HepG2 (cell line): ENCODE measurements around the gene GANC. TPM values are rescaled to one million over a fixed set of nuclear protein-coding genes. Genes with fewer than 3 reads are reported as not detected.

Experiments
- ATAC-seq: fragments of 200-7000 bp; cut with Tn5 transposase; 3 replicates; pipeline ENCODE4 v1.9.1; 2020; ENCODE audit warnings: mild to moderate bottlenecking, moderate library complexity
- BruUV-seq: library from RNA; stranded (reverse); fragments of 400-500 nt; replicated peaks from 2 replicates; lab custom pipeline; 2021; lab: Mats Ljungman, UMichigan
- CTCF ChIA-PET: fragments of 300-600 bp; formaldehyde crosslinking; extraction: SDS; loops from one replicate; lab custom pipeline; 2021; ENCODE audit warnings: low total read pairs, inconsistent platforms, low intra/inter-chr PET ratio; lab: Yijun Ruan, JAX
- POLR2A ChIA-PET: fragments of 350-600 bp; sonication (Branson Sonifier 250); formaldehyde crosslinking; loops from one replicate; lab custom pipeline; 2020; ENCODE audit warnings: antibody characterized with exemption, inconsistent platforms; lab: Yijun Ruan, JAX
- DNase-seq: peaks from one replicate; pipeline ENCODE4 v3.0.0-alpha.2; 2015; ENCODE audit warnings: low spot score
- FAIRE-seq: peaks from 3 replicates; lab custom pipeline; 2011; peaks lifted over from hg19 to GRCh38; lab: Jason Lieb, UNC
- H2AFZ ChIP-seq: one replicate; pipeline ENCODE4 v1.6.1; 2011; ENCODE audit warnings: low read length, inconsistent platforms
- H3K27ac ChIP-seq: fragments of 300-600 bp; 3 replicates; pipeline ENCODE4 v1.8.0; 2011; ENCODE audit warnings: mixed run types, mild to moderate bottlenecking, mixed read lengths, low read length, inconsistent platforms; ENCODE audit not compliant: insufficient read depth; ENCODE audit errors: extremely low read length
- H3K27me3 ChIP-seq, 2 experiments: fragments of 200-600 bp in 1 of 2; 2 replicates in 1 of 2; 3 replicates in 1 of 2; pipeline versions ENCODE4 v1.6.0 to v1.8.0; 2011; ENCODE audit warnings: low read length in 2 of 2, mild to moderate bottlenecking in 2 of 2, moderate library complexity in 2 of 2, inconsistent platforms in 1 of 2; ENCODE audit not compliant: insufficient read depth in 2 of 2, control insufficient read depth in 1 of 2
- H3K36me3 ChIP-seq, 2 experiments: fragments of 200-600 bp in 1 of 2; replicated peaks in 1 of 2; 2 replicates in 1 of 2; 3 replicates in 1 of 2; pipeline versions ENCODE4 v1.5.1 to v1.8.0; 2011; ENCODE audit warnings: low read length in 2 of 2, inconsistent platforms in 1 of 2; ENCODE audit not compliant: insufficient read depth in 2 of 2, control insufficient read depth in 1 of 2
- H3K4me1 ChIP-seq: 2 replicates; pipeline ENCODE4 v1.5.1; 2012; ENCODE audit warnings: low read length, inconsistent platforms; ENCODE audit not compliant: insufficient read depth
- H3K4me2 ChIP-seq: 2 replicates; pipeline ENCODE4 v1.6.0; 2011; ENCODE audit warnings: low read depth, low read length, inconsistent platforms
- H3K4me3 ChIP-seq, 3 experiments: fragments of 200-600 bp in 1 of 3; sonication (generic), shearing (Covaris generic) in 1 of 3; replicated peaks in 1 of 3; 2 replicates each; pipeline ENCODE4 v1.5.1; 2011 to 2016; ENCODE audit warnings: low read length in 3 of 3, inconsistent platforms in 2 of 3, low read depth in 2 of 3, mild to moderate bottlenecking in 2 of 3, control low read depth in 1 of 3, mixed read lengths in 1 of 3; ENCODE audit not compliant: insufficient read depth in 1 of 3
- H3K79me2 ChIP-seq: one replicate; pipeline ENCODE4 v1.6.1; 2011; ENCODE audit warnings: low read length, inconsistent platforms; ENCODE audit not compliant: insufficient read depth
- H3K9ac ChIP-seq: 2 replicates; pipeline ENCODE4 v1.6.0; 2011; ENCODE audit warnings: mild to moderate bottlenecking, low read depth, low read length, inconsistent platforms; ENCODE audit not compliant: insufficient read depth
- H3K9me3 ChIP-seq: 2 replicates; pipeline ENCODE4 v1.5.1; 2012; ENCODE audit warnings: mild to moderate bottlenecking, low read length
- H4K20me1 ChIP-seq: 2 replicates; pipeline ENCODE4 v1.6.0; 2011; ENCODE audit warnings: inconsistent platforms, mild to moderate bottlenecking, low read length, moderate library complexity; ENCODE audit not compliant: insufficient read depth
- FOXC1 ChIP-seq: sonication (generic); formaldehyde crosslinking; IDR thresholded peaks from 2 replicates; pipeline ENCODE4 v1.8.0; 2022; ENCODE audit warnings: mild to moderate bottlenecking, missing genetic modification reagents, borderline replicate concordance
- KLF15 ChIP-seq: sonication (generic); formaldehyde crosslinking; IDR thresholded peaks from 2 replicates; pipeline ENCODE4 v1.8.1; 2023; ENCODE audit warnings: borderline replicate concordance, mild to moderate bottlenecking, inconsistent platforms, missing genetic modification reagents, mixed read lengths
- MED1 ChIP-seq: sonication (generic); formaldehyde crosslinking; IDR thresholded peaks from 2 replicates; pipeline ENCODE4 v1.4.0; 2020; ENCODE audit warnings: missing genetic modification reagents
- RBFOX2 ChIP-seq: fragments of 200-400 bp; formaldehyde crosslinking; IDR thresholded peaks from 2 replicates; pipeline ENCODE4 v1.6.1; 2017; ENCODE audit warnings: low read depth, mild to moderate bottlenecking, low read length
- REL ChIP-seq: sonication (generic); formaldehyde crosslinking; conservative IDR thresholded peaks from 2 replicates; pipeline ENCODE4 v1.8.0; 2022; ENCODE audit warnings: mild to moderate bottlenecking, missing genetic modification reagents, moderate library complexity
- SNAPC2 ChIP-seq: sonication (generic); formaldehyde crosslinking; IDR thresholded peaks from 2 replicates; pipeline ENCODE4 v1.8.1; 2022; ENCODE audit warnings: mild to moderate bottlenecking, missing genetic modification reagents
- ZNF431 ChIP-seq: sonication (generic); formaldehyde crosslinking; IDR thresholded peaks from 2 replicates; pipeline ENCODE4 v1.9.0; 2022; ENCODE audit warnings: missing genetic modification reagents, low read depth, mild to moderate bottlenecking, borderline replicate concordance
- ZNF44 ChIP-seq: sonication (generic); formaldehyde crosslinking; IDR thresholded peaks from 2 replicates; pipeline ENCODE4 v1.5.1; 2020; ENCODE audit warnings: mild to moderate bottlenecking, missing genetic modification reagents
- ZNF546 ChIP-seq: sonication (generic); formaldehyde crosslinking; conservative IDR thresholded peaks from 2 replicates; pipeline ENCODE4 v1.8.1; 2023; ENCODE audit warnings: mild to moderate bottlenecking, missing genetic modification reagents
- ZNF567 ChIP-seq: sonication (generic); formaldehyde crosslinking; IDR thresholded peaks from 2 replicates; pipeline ENCODE4 v1.8.1; 2023; ENCODE audit warnings: mild to moderate bottlenecking, missing genetic modification reagents, borderline replicate concordance
- ZNF644 ChIP-seq: IDR thresholded peaks from 2 replicates; pipeline ENCODE4 v1.6.1; 2016; ENCODE audit warnings: low read depth
- ZSCAN29 ChIP-seq: sonication (generic); formaldehyde crosslinking; conservative IDR thresholded peaks from 2 replicates; pipeline ENCODE4 v1.4.0; 2020; ENCODE audit warnings: mild to moderate bottlenecking, missing genetic modification reagents
- WGBS: methylation state at CpG from one replicate; pipeline ENCODE4 v1.1.6; 2017; ENCODE audit warnings: low lambda C conversion rate; 5-methylcytosine and 5-hydroxymethylcytosine counted together
- in situ Hi-C: cut with HindIII; loops from 2 replicates; pipeline ENCODE4 v1.10.0; 2017; ENCODE audit warnings: low pct_unique_long_range_greater_than_20kb; ENCODE audit not compliant: extremely low pct_ligation_motif_present
- intact Hi-C: fragments of 100-400 bp; cut with micrococcal nuclease; formaldehyde crosslinking; loops from one replicate; pipeline ENCODE4 v1.10.0; 2022; ENCODE audit not compliant: unreplicated experiment
- polyA plus RNA-seq, 8 experiments: library from polyadenylated mRNA; depleted of rRNA in 3 of 8; stranded (reverse) in 7 of 8; unstranded in 1 of 8; fragments of >200 nt; fragmentation: Illumina TruSeq in 4 of 8; extraction: Trizol in 4 of 8; gene quantifications; 2 replicates each; pipeline versions ENCODE4 v1.2.1 to v1.2.3, GENCODE V29; 2011 to 2016; ENCODE audit warnings: low read depth in 4 of 8, missing spikeins in 1 of 8, mixed read lengths in 1 of 8; ENCODE audit not compliant: insufficient read depth in 1 of 8
- total RNA-seq, 5 experiments: library from RNA; depleted of rRNA; stranded (reverse); fragments of >200 nt; fragmentation: Illumina TruSeq; extraction: Trizol; gene quantifications; 2 replicates each; pipeline ENCODE4 v1.2.3, GENCODE V29; 2016; ENCODE audit warnings: low read depth in 1 of 5
- TF ChIP-seq, protein P1 (sequence below): sonication (generic); formaldehyde crosslinking; IDR thresholded peaks from 2 replicates; pipeline ENCODE4 v1.4.0; 2020; ENCODE audit warnings: missing genetic modification reagents
- TF ChIP-seq, protein P2 (sequence below): IDR thresholded peaks from 2 replicates; pipeline ENCODE4 v1.6.1; 2016; ENCODE audit warnings: control low read depth
- TF ChIP-seq, protein P3 (sequence below): sonication (generic); formaldehyde crosslinking; IDR thresholded peaks from 2 replicates; pipeline ENCODE4 v1.5.0; 2020; ENCODE audit warnings: mild to moderate bottlenecking, missing genetic modification reagents, borderline replicate concordance

GANC gene
- total and polyA plus RNA-seq, 2 of the 13 experiments (the other 11 are each of a cell fraction or from before 2014, with no cell fraction given): 17.0 to 21.0 TPM

DNA sequence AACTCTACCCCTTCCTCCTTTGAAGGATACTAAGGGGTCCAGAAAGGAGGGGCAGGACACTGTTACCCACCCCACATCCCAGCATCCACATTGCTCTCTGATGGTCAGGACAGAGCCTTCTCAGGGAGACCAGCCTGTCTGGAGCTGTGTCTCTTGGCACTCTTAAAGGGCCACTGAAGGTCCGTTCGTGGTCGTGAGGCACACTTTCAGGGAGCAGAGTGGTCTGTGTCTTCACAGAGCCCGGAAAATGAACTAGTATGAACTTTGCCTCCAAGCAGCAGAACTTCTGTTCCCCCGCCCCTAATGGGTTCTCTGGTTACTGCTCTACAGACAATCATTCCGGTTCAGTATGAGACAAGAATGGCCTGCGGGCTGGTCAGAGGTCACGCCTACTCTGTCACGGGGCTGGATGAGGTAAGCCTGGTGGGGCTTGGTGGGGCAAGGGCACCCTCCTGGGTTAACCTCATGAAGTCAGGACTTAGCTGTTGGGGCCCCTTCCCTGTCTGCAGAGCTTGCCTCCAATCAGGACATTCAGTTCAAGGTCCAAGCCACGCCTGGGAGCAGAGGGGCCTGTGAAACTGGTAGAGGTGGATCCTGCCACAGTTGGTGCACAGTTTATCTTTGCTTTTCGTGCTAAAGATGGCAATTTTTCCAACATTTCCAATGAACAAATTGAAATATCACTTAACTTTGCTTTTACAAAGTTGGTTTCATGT lies 119.5 kb downstream of the GANC start:
- peak; percentile 100 for FAIRE-seq
- peak; percentile 98 for DNase-seq
- ATAC-seq: peak; percentile 99
- Histone ChIP-seq H3K4me2 (peak overlapping the region; percentile 100), H3K9me3 (no peaks in the 10 kb centered on the region), H3K9ac (peak overlapping the region; percentile 98), H3K4me1 (peaks cover 59% of the 10 kb centered on the region), H3K27ac (peak overlapping the region; percentile 100), H3K27me3 (no peaks in the 10 kb centered on the region), H4K20me1 (no peaks in the 10 kb centered on the region), H3K4me3 (peak overlapping the region; percentile 48 to 74 (median 50); a peak in 5 of 6 replicates), H2AFZ (peak overlapping the region; percentile 20), H3K79me2 (no peaks in the 10 kb centered on the region), H3K36me3 (no peaks in the 10 kb centered on the region)
- in situ Hi-C loops (no loop called here), intact Hi-C loops (loop anchor here (1.0 kb wide), 1 partner anchor 326 kb away; no protein-coding TSS in a partner anchor)
- ChIA-PET CTCF (no interaction called here), POLR2A (interaction anchor here (0.6 to 2.8 kb wide), 25 partner anchors 10 to 405 kb away, joined by 3 to 28 read pairs (median 4); partner anchors contain the start of genes GANC, HAUS2, LRRC57 and SNAP23)
- no TSS peak for BruUV-seq
- 0% methylated on average over 4 of the region's 11 CpGs for WGBS
- no peak for TF ChIP-seq REL
- TF ChIP-seq SNAPC2 (CRISPR knock-in tag): 0 out of 2 replicates have a peak, but pooled peaks have one; percentile 73
- no peak for TF ChIP-seq KLF15 (CRISPR knock-in tag)
- peak; percentile 65; the same call in 1 of the 2 replicates for TF ChIP-seq FOXC1
- TF ChIP-seq MED1: peak; percentile 86
- peak; percentile 45; the same call in 1 of the 2 replicates for TF ChIP-seq ZNF567 (CRISPR knock-in tag)
- TF ChIP-seq ZSCAN29: peak; percentile 87
- TF ChIP-seq RBFOX2: peak; percentile 60
- no peak for TF ChIP-seq ZNF546 (CRISPR knock-in tag)
- TF ChIP-seq ZNF44 (CRISPR knock-in tag): 0 out of 2 replicates have a peak, but pooled peaks have one; percentile 85
- TF ChIP-seq ZNF431 (CRISPR knock-in tag): peak; percentile 70; the same call in 1 of the 2 replicates
- TF ChIP-seq, protein P1, sequence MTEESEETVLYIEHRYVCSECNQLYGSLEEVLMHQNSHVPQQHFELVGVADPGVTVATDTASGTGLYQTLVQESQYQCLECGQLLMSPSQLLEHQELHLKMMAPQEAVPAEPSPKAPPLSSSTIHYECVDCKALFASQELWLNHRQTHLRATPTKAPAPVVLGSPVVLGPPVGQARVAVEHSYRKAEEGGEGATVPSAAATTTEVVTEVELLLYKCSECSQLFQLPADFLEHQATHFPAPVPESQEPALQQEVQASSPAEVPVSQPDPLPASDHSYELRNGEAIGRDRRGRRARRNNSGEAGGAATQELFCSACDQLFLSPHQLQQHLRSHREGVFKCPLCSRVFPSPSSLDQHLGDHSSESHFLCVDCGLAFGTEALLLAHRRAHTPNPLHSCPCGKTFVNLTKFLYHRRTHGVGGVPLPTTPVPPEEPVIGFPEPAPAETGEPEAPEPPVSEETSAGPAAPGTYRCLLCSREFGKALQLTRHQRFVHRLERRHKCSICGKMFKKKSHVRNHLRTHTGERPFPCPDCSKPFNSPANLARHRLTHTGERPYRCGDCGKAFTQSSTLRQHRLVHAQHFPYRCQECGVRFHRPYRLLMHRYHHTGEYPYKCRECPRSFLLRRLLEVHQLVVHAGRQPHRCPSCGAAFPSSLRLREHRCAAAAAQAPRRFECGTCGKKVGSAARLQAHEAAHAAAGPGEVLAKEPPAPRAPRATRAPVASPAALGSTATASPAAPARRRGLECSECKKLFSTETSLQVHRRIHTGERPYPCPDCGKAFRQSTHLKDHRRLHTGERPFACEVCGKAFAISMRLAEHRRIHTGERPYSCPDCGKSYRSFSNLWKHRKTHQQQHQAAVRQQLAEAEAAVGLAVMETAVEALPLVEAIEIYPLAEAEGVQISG (CRISPR knock-in tag): peak; percentile 82
- TF ChIP-seq, protein P2, sequence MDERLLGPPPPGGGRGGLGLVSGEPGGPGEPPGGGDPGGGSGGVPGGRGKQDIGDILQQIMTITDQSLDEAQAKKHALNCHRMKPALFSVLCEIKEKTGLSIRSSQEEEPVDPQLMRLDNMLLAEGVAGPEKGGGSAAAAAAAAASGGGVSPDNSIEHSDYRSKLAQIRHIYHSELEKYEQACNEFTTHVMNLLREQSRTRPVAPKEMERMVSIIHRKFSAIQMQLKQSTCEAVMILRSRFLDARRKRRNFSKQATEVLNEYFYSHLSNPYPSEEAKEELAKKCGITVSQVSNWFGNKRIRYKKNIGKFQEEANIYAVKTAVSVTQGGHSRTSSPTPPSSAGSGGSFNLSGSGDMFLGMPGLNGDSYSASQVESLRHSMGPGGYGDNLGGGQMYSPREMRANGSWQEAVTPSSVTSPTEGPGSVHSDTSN (CRISPR knock-in tag): no peak
- TF ChIP-seq ZNF644 (CRISPR knock-in tag): peak; percentile 55; the same call in 1 of the 2 replicates
- TF ChIP-seq, protein P3, sequence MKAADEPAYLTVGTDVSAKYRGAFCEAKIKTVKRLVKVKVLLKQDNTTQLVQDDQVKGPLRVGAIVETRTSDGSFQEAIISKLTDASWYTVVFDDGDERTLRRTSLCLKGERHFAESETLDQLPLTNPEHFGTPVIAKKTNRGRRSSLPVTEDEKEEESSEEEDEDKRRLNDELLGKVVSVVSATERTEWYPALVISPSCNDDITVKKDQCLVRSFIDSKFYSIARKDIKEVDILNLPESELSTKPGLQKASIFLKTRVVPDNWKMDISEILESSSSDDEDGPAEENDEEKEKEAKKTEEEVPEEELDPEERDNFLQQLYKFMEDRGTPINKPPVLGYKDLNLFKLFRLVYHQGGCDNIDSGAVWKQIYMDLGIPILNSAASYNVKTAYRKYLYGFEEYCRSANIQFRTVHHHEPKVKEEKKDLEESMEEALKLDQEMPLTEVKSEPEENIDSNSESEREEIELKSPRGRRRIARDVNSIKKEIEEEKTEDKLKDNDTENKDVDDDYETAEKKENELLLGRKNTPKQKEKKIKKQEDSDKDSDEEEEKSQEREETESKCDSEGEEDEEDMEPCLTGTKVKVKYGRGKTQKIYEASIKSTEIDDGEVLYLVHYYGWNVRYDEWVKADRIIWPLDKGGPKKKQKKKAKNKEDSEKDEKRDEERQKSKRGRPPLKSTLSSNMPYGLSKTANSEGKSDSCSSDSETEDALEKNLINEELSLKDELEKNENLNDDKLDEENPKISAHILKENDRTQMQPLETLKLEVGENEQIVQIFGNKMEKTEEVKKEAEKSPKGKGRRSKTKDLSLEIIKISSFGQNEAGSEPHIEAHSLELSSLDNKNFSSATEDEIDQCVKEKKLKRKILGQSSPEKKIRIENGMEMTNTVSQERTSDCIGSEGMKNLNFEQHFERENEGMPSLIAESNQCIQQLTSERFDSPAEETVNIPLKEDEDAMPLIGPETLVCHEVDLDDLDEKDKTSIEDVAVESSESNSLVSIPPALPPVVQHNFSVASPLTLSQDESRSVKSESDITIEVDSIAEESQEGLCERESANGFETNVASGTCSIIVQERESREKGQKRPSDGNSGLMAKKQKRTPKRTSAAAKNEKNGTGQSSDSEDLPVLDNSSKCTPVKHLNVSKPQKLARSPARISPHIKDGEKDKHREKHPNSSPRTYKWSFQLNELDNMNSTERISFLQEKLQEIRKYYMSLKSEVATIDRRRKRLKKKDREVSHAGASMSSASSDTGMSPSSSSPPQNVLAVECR (CRISPR knock-in tag): peak; percentile 67; the same call in 1 of the 2 replicates
